Gastrocnemius medialis (tissue), 4 donors: ENCODE measurements around the gene APOL2.

ENCODE experiments used
- CTCF ChIP-seq, 5 experiments: fragments of 450-650 bp in 3 of 5; fragments of 200-600 bp in 2 of 5; sonication (generic) in 2 of 5; IDR thresholded peaks in 4 of 5; conservative IDR thresholded peaks in 1 of 5; 1 replicate in 4 of 5; 2 replicates in 1 of 5; pipeline ENCODE4 v1.5.1; 2016 to 2019; ENCODE audit warnings: antibody characterized with exemption in 5 of 5, mild to moderate bottlenecking in 3 of 5, moderate library complexity in 3 of 5
- POLR2A ChIP-seq, 2 donors: fragments of 450-650 bp; IDR thresholded peaks; one replicate each; pipeline ENCODE4 v1.6.1; 2017; ENCODE audit warnings: antibody characterized with exemption in 2 of 2, mild to moderate bottlenecking in 2 of 2, moderate library complexity in 2 of 2

- no peak for TF ChIP-seq CTCF (IDR thresholded peaks at IDR 0.05 in 4 of 5, conservative IDR thresholded peaks at IDR 0.05 in 1 of 5)
- TF ChIP-seq POLR2A (IDR thresholded peaks at IDR 0.05) = no peak
These were observed 35.2 kb downstream of the APOL2 start for GRCh38 chr22:36204001-36204631.
